Kidney (tissue), 14 donors: Measurements from ENCODE around the gene CCDC63. TPM values are rescaled to one million over a fixed set of nuclear protein-coding genes. Genes with fewer than 3 reads are reported as not detected.

ENCODE experiments used
- DNase-seq, 5 donors: peaks; one replicate each; pipeline ENCODE4 v3.0.0-alpha.2; 2013 to 2020
- FAIRE-seq: peaks from 2 replicates; lab custom pipeline; 2012; peaks lifted over from hg19 to GRCh38; lab: Jason Lieb, UNC
- H3K27ac ChIP-seq, 2 donors: one replicate each; pipeline ENCODE4 v1.7.0; 2013; ENCODE audit warnings: low read depth in 2 of 2, low read length in 2 of 2, inconsistent platforms in 1 of 2
- H3K27me3 ChIP-seq: one replicate; pipeline ENCODE4 v1.7.1; 2013; ENCODE audit warnings: low read length, inconsistent platforms; ENCODE audit not compliant: control insufficient read depth, insufficient read depth
- H3K36me3 ChIP-seq, 3 donors: one replicate each; pipeline versions ENCODE4 v1.7.0 to v1.7.1; 2013; ENCODE audit warnings: low read length in 3 of 3, control low read depth in 1 of 3, inconsistent platforms in 1 of 3; ENCODE audit not compliant: insufficient read depth in 3 of 3, control insufficient read depth in 2 of 3
- H3K4me1 ChIP-seq, 3 donors: one replicate each; pipeline versions ENCODE4 v1.7.0 to v1.7.1; 2013; ENCODE audit warnings: low read length in 3 of 3, inconsistent platforms in 1 of 3, low read depth in 1 of 3; ENCODE audit not compliant: control insufficient read depth in 2 of 3, insufficient read depth in 2 of 3
- H3K4me3 ChIP-seq, 3 donors: one replicate each; pipeline versions ENCODE4 v1.7.0 to v1.8.1; 2013; ENCODE audit warnings: low read length in 3 of 3, control low read depth in 1 of 3, inconsistent platforms in 1 of 3
- H3K9ac ChIP-seq, 3 donors: one replicate each; pipeline versions ENCODE4 v1.7.0 to v1.7.1; 2013; ENCODE audit warnings: low read length in 3 of 3, control low read depth in 1 of 3, inconsistent platforms in 1 of 3
- H3K9me3 ChIP-seq, 3 donors: one replicate each; pipeline versions ENCODE4 v1.7.0 to v1.7.1; 2013; ENCODE audit warnings: low read length in 3 of 3, control low read depth in 1 of 3, inconsistent platforms in 1 of 3; ENCODE audit not compliant: control insufficient read depth in 2 of 3, insufficient read depth in 1 of 3
- intact Hi-C: fragments of 100-400 bp; cut with DNase I; formaldehyde crosslinking; loops from one replicate; pipeline ENCODE4 v1.11.1; 2022
- polyA plus RNA-seq: library from polyadenylated mRNA; stranded (reverse); fragments of 350-450 nt; fragmentation: Illumina TruSeq; extraction: RNeasy Lipid Tissue Mini Kit (QIAGEN cat#74804); gene quantifications from one replicate; pipeline ENCODE4 v1.2.3, GENCODE V29; 2014; ENCODE audit warnings: low read depth, low replicate concordance; ENCODE audit not compliant: insufficient read depth
- total RNA-seq: library from RNA; stranded (reverse); fragmentation: NEBNext Ultra II Directional; extraction: Animal tissue kit (Norgen Biotek cat#: 25700); gene quantifications from one replicate; pipeline ENCODE4 v1.2.1, GENCODE V29; 2021
- TF ChIP-seq, protein P1 (sequence below): IDR thresholded peaks from 3 replicates; pipeline ENCODE4 v1.5.1; 2012; ENCODE audit warnings: mild to moderate bottlenecking, moderate library complexity, borderline replicate concordance; ENCODE audit not compliant: insufficient read depth; ENCODE audit errors: extremely low read depth
- donor health status: control.
- donor health status: control.
- donor health status: control.
- donor health status: control.
- donor health status: control.
- donor health status: DM: yes; HTN: yes; CAD: no.
- donor health status: Normal renal cell carcinoma (clear cell type).

The CCDC63 gene
- total and polyA plus RNA-seq, 2 donors from 2014 or later: not detected

DNA sequence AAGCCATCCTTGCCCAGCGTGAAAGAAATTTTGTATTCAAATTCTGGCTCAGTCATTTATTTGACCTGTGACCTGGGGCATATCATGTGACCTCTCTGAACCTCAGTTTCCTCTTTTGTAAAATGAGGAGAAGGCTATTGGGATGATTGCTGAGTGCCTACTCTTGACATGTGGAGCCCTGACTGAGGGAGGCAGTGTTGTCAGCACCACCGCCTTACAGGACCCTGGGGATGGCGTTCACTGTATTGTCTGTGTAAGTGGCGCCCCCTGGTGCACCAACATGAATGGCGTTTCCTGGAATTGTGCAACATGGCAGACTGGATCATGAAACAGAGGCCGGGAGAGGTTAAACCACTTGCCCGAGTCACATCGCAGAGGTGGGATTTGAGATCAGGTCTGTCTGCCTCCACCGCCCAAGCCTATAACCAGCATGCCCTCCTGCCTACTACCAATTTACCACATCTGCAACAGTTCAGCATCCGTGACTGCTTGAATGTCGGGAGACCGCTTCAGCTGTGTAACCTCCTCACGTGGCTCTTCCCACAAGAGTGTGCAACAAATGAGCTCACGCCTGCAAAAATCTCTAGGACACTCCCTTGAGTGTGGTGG, 20.1 kb upstream of the CCDC63 start:
- Histone ChIP-seq H3K9me3 (no peaks in the 10 kb centered on the region), H3K4me3 (peak overlapping the region in 2 of 3 donors; percentile 30 to 52), H3K27ac (no peak overlapping the region), H3K36me3 (no peaks in the 10 kb centered on the region), H3K27me3 (no peaks in the 10 kb centered on the region), H3K9ac (no peak overlapping the region), H3K4me1 (peaks cover 0 to 3% (median 0%) of the 10 kb centered on the region in 3 donors)
- peak; percentile 85 to 90 (median 87) for DNase-seq
- TF ChIP-seq, protein P1, sequence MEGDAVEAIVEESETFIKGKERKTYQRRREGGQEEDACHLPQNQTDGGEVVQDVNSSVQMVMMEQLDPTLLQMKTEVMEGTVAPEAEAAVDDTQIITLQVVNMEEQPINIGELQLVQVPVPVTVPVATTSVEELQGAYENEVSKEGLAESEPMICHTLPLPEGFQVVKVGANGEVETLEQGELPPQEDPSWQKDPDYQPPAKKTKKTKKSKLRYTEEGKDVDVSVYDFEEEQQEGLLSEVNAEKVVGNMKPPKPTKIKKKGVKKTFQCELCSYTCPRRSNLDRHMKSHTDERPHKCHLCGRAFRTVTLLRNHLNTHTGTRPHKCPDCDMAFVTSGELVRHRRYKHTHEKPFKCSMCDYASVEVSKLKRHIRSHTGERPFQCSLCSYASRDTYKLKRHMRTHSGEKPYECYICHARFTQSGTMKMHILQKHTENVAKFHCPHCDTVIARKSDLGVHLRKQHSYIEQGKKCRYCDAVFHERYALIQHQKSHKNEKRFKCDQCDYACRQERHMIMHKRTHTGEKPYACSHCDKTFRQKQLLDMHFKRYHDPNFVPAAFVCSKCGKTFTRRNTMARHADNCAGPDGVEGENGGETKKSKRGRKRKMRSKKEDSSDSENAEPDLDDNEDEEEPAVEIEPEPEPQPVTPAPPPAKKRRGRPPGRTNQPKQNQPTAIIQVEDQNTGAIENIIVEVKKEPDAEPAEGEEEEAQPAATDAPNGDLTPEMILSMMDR: peak; percentile 74
- intact Hi-C loops: no loop called here
- FAIRE-seq: no peak

DNA sequence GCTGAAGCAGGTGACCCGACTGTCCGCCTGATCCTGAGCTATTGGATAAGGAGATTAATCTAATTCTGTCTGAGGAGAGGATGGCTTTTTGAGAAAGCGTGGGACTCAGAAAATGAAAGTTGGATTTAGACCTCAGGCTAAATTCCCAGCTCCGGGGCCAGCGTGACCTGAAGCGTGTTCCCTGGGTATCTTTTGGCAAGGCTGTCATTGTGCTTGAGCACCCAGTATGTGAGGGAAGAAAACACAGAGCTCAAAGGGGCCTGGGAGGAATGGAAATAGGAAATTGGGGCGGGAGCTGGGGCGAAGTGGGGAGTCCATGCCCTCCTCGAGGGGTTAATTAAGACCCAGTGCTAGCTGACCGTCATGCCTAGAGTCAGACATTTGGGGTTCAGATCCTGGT, 17.5 kb upstream of the CCDC63 start:
- Histone ChIP-seq H3K27ac (no peak overlapping the region), H3K27me3 (no peaks in the 10 kb centered on the region), H3K9ac (no peak overlapping the region), H3K4me1 (peaks cover 0 to 3% (median 0%) of the 10 kb centered on the region in 3 donors), H3K36me3 (no peaks in the 10 kb centered on the region), H3K4me3 (no peak overlapping the region), H3K9me3 (no peaks in the 10 kb centered on the region)
- DNase-seq (no peak), FAIRE-seq (no peak)
- intact Hi-C loops: no loop called here
- TF ChIP-seq, protein P1: no peak

DNA sequence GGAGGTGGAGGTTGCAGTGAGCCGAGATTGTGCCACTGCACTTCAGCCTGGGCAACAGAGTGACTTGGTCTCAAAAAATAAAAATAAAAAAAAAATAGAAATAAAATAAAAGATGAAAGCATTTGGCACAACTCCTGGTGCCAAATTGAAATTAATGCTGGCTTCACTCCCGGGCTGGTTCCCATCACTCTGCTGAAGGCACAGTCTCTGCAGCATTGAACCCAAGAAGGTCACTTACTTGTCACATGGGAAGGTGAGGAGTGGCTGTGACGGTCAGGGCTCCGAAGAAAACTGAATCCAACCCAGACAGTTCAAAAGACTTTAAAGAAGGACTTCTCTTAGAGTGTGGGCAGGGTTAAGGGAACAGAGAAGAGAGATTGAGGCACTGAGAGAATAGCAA, 10.5 kb upstream of the CCDC63 start:
- H3K4me3 ChIP-seq: no peak overlapping the region
- H3K27ac ChIP-seq: no peak overlapping the region
- H3K36me3 ChIP-seq: no peaks in the 10 kb centered on the region
- intact Hi-C loops: no loop called here
- DNase-seq (no peak), FAIRE-seq (no peak)
- H3K9ac ChIP-seq: no peak overlapping the region
- H3K4me1 ChIP-seq: no peaks in the 10 kb centered on the region
- H3K9me3 ChIP-seq: no peaks in the 10 kb centered on the region
- H3K27me3 ChIP-seq: no peaks in the 10 kb centered on the region
- TF ChIP-seq, protein P1: no peak

DNA sequence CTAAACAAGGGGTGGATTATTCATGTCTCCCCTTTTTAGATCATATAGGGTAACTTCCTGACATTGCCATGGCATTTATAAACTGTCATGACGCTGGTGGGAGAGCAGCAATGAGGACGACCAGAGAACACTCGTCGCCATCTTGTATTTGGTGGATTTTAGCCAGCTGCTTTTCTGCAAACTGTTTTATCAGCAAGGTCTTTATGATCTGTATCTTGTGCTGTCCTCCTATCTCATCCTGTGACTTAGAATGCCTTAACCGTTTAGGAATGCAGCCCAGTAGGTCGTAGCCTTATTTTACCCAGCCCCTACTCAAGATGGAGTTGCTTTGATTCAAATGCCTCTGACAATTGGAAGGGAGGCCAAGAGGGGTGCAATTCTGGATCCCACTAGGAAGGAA, 5.8 kb upstream of the CCDC63 start:
- Histone ChIP-seq H3K4me1 (no peaks in the 10 kb centered on the region), H3K9me3 (no peaks in the 10 kb centered on the region), H3K27ac (no peak overlapping the region), H3K27me3 (no peaks in the 10 kb centered on the region), H3K9ac (no peak overlapping the region), H3K4me3 (no peak overlapping the region), H3K36me3 (no peaks in the 10 kb centered on the region)
- FAIRE-seq (no peak), DNase-seq (no peak)
- intact Hi-C loops: no loop called here
- TF ChIP-seq, protein P1: no peak
